GM19099 (cell line): ENCODE data around the gene PPP2R5D.
A peak's percentile ranks its signal among the peaks of the same experiment; 100 is the strongest.

Source experiments
- POLR2A ChIP-seq: IDR thresholded peaks from 3 replicates; pipeline ENCODE4 v1.6.1; 2011; ENCODE audit warnings: low read depth; ENCODE audit not compliant: insufficient read length; ENCODE audit errors: extremely low read depth

Gene PPP2R5D

DNA sequence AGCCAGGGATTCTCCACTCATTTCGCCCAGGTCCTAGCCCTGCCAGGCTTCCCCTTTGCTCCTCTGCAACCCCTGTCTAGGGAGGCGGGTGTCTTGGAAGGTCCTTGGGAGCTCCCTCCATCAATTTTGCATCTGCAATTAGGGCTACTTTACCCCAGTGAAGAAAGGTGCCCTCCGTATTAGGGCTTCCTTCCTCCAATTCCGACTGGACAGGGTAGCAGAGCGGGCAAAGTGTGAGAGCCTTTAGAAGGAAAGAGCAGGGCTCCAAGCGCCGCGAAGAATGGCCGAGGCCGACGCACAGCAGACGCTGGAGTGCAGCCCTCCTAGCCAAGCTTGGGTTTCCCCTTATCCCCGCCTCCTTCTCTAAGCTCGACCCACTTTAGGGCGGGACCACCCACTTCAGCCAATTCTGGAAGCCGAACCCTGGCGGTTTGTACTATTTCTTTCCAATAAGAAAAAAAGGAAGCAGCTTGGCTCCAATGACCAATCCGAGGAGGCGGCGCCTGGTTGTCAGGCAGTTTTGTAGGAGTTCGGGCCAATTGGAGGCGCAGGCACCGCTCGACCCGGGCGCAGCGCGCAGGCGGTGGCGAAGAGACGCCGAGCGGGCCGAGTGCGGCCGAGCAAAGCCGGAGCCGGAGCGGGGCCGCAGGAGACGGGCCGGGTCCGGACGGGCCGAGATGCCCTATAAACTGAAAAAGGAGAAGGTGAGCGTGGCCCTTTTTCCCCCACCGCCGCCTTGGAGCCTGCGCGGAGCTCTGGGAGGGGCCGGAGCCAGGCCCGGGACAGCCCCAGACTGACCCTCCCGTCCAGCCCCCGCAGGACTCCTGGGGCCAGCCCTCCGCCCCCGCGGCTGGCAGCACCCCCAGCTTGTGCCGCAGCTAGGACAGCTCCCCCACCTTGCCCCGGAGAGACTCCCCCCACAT is at the start of gene PPP2R5D:
TSS of gene PPP2R5D (plus strand) at position 570 of the 923 bp plus-strand sequence. CDS start at position 678, 108 bp downstream.
- TF ChIP-seq POLR2A: peak; percentile 93

DNA sequence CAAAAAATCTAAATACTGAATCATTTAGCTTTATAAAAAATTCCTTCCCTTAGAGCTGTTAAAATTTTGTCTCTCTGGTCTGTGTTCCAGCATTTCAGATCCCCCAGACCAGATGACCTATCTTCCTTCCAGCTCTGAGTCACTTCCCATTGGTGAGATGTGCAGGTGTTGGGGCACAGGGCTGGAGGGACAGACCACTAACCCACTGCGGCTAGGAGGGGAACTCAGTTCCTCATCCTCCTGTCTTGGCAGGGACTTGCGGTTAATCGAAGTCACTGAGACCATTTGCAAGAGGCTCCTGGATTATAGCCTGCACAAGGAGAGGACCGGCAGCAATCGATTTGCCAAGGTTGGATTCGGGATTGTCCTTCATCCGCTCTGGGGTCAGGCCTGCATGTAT is 49.0 kb upstream of the PPP2R5D start:
- TF ChIP-seq POLR2A: no peak

DNA sequence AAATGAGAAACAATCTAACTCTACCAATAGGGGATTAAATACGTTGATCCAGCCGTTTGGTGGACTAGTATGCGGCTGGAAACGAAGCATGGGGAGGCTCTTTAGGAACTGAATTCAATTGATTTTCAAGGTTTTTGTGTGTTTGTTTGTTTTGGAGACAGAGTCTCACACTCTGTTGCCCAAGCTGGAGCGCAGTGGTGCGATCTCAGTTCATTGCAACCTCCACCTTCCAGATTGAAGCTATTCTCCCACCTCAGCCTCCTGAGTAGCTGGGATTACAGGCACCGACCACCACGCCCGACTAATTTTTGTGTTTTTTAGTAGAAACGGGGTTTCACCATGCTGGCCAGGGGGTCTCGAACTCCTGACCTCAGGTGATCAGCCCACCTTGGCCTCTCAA is 48.0 kb upstream of the PPP2R5D start:
- no peak for TF ChIP-seq POLR2A

DNA sequence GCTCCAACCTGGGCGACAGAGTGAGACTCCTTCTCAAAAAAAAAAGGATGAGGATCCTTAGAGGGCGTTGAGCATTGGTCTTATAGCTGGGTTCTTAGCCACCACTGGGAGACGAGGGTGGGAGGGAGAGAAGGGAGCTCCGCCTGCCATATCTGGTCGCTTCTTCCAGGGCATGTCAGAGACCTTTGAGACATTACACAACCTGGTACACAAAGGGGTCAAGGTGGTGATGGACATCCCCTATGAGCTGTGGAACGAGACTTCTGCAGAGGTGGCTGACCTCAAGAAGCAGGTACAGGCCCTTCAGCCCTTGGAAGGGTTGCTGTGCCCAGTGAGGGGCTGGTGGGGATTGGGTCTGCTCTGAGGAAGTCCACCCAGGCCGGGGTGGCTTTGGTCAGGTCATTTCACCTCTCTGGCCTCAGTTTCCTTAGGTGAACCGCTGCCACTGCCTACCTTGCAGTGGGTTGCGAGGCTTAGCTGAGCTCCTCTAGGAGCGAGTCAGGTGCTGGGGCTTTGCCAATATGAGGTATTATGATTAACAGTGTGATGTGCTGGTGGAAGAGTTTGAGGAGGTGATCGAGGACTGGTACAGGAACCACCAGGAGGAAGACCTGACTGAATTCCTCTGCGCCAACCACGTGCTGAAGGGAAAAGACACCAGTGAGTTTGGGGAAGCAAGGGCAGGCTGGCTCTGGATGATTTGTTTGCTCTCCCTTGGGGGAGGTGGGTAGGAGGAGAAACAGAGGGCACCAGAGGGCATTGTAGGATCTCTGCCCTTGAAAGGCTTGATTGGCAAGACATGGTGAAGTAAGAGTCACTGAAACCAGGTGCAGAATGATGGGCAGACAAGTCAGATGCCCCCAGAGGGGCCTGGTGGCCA is 46.6 kb upstream of the PPP2R5D start:
- no peak for TF ChIP-seq POLR2A

DNA sequence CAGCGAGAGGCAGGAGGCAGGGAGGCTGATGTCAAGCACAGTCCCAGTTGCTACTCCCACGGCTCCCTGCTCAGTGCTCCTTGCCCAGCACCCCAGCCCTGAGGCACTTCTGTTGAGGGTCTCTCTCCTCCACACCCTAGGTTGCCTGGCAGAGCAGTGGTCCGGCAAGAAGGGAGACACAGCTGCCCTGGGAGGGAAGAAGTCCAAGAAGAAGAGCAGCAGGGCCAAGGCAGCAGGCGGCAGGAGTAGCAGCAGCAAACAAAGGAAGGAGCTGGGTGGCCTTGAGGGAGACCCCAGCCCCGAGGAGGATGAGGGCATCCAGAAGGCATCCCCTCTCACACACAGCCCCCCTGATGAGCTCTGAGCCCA is 46.0 kb upstream of the PPP2R5D start:
- no peak for TF ChIP-seq POLR2A

DNA sequence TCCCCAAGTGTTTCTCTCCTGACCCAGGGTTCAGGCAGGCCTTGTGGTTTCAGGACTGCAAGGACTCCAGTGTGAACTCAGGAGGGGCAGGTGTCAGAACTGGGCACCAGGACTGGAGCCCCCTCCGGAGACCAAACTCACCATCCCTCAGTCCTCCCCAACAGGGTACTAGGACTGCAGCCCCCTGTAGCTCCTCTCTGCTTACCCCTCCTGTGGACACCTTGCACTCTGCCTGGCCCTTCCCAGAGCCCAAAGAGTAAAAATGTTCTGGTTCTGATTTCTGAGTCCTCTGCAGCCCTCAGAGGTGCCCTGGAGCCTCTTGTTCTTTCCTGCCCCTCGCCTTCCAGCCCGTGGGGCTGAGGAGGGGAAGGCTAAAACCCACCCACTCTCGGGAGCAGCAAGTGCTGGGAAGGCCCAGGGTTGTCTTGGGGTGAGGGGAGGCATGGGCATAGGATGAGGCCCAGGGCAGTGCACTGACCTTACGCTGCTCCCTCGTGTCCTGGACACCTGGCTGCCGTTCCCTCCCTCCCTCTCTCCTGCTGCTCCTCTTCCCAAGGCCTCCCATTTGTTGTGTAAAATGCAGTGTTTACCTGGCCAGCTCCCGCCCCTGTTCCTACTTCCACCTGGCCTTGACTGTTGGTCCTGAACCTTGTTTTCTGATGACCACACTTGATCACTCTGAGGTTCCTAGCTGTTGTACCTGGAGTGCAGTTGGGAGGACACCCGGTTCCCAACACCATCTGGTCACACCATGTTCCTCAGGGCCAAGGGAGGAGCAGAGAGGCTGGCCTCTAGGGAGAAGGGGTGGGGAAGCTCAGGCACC is 45.2 kb upstream of the PPP2R5D start:
- no peak for TF ChIP-seq POLR2A

DNA sequence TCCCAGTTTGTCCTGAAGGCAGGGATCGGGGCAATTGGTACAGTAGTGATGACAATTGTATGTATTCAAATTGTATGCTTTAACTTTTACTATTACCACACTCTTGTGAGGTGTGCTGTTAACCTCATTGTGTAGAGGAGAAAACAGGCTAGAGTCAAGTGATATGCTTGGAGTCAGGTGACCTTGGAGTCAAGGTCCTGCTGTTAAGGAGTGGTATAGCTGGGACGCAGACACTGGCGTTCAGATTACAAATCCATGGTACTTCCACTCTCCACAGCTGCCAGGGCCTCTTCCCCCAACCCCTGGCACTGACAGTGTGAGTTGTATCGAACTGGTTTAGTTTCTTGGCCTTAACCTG is 44.6 kb upstream of the PPP2R5D start:
- no peak for TF ChIP-seq POLR2A

DNA sequence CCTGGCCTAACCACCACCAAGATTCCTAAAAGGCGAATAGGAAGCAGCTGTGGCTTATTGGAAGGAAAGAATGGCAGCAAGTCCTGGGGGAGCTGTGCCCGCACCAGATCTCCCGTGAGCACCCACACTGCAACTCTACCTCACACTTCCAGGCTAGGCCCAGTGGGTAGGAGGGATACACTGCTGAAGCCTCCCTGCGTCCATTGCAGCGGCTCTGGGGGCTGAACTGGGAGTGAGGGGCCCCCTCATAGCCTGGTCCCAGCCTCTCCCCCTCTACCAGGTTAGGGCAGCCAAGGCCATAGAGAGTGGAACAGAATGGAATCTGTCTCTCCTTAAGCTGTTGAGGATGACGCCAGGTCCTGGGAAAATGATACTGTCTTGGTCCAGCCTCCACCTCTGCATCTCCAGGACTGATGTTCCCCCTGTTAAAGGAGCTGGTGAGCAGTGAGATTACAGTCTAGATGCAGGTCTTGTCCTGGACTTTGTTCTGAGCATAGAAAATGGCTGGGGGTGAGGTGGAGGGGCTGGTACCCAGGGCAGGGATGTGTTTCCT is 43.8 kb upstream of the PPP2R5D start:
- TF ChIP-seq POLR2A: no peak

DNA sequence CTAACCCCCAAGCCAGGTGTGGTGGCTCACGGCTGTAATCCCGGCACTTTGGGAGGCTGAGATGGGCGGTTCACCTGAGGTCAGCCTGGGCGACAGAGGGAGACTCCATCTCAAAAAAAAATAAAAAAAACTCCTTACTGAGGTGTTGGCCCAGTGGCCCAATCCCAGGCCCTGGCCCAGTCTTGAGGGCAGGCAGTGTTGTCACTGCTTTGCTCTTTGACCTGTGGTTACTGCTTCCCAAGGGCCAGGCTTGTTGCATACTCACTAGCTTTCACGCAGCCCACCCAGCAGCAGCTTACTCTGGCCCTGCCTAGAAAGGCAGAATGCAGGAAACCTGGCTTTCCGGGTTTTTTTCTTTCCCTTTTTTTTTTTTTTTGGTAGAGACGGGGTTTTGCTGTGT is 41.9 kb upstream of the PPP2R5D start:
- no peak for TF ChIP-seq POLR2A

DNA sequence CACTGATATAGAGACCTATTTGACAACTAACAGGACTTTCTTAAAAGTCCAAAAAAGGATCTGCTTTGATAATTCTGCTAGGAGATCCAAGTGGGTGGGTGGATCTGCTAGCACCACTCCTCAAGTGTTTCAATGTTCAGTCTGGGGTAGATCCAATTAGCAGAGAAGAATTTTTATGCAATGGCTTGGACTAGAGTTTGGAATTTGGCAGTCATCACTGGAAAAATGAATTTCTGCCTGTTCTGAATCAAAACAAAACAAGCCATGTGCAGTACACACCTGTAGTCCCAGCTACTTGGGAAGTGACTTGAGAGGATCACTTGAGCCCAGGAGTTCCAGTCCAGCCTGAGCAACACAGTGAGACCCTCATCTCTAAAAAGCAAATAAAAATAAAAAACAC is 36.4 kb upstream of the PPP2R5D start:
- no peak for TF ChIP-seq POLR2A

DNA sequence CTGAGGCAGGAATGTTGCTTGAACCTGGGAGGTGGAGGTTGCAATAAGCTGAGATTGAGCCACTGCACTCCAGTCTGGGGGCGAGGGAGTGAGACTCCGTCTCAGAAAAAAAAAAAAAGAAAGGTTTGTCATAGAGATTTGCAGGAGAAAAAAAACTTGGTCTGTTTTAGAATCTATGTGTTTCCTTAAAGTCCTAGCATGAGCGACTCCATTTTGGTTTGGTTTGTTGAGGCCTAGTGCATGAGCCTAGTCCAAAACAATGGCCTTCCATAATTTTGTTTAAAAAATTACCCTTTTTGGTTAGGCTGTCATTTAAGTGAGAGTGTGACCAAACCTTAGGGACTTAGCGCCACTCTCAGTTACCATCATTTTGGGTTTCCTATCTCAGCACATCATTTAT is 32.0 kb upstream of the PPP2R5D start:
- no peak for TF ChIP-seq POLR2A

DNA sequence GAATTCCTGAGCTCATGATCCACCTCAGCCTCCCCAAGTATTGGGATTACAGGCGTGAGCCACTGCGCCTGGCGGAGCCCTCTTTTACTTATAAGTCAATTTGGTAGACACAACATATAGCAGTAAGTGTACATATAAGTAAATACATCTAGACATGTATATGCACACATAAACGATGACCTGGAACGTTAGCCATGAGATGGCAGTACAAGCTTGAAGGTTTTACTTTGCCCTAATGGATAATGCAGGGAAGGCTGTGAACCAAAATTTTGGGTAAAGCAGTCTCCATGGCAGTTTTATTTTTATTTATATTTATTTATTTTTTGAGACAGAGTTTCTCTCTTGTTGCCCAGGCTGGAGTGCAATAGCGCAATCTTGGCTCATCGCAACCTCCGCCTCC is 26.2 kb upstream of the PPP2R5D start:
- no peak for TF ChIP-seq POLR2A

DNA sequence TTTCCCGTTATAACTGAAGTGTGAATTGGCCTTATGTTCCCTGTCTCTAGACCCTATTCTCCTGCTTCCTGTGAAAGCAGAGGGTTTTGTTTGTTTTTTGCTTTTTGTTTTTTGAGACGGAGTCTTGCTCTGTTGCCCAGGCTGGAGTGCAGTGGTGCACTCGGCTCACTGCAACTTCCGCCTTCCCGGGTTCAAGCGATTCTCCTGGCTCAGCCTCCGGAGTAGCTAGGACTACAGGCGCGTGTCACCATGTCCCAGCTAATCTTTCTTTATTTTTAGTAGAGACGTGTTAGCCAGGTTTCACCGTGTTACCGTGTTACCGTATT is 24.5 kb upstream of the PPP2R5D start:
- no peak for TF ChIP-seq POLR2A

DNA sequence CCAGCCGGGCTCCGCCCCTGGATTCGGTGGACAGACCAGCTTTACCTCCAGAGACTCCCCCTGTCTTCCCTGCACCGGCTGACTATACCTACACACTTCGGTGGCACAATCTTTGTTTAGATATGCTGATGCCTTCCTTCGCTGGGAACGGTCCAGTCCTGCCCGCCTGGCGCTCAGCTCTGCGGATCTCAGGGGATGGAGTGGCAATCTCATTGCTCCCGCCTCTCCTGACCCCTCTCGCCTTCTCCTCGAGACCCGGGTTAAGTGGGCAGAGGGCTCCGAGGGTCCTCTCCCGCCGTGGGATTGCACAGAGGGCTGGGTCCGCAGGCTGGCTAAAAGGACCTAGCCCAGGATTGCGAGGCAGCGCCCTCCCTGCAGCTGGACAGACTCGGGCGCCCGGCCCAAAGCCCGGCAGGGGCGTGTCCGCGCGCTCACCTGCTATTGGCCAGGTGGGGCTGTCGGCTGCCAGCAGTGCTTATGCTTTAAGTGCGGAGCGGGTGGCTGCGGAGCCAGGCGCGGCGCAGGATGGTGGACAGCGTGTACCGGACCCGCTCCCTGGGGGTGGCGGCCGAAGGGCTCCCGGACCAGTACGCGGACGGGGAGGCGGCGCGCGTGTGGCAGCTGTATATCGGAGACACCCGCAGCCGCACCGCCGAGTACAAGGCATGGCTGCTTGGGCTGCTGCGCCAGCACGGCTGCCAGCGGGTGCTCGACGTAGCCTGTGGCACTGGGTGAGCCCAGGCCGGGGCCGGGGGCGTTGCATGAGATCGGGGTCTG is 23.9 kb upstream of the PPP2R5D start, which contains the start of gene GNMT:
TSS of gene GNMT (plus strand) at position 512 of the 777 bp plus-strand sequence. CDS start at position 526, 14 bp downstream.
- TF ChIP-seq POLR2A: no peak
